CD4-positive, alpha-beta T cell (primary cell): ENCODE results near the gene LRRC26. TPM values are rescaled to one million over a fixed set of nuclear protein-coding genes. Genes with fewer than 3 reads are reported as not detected.

Experiments
- ATAC-seq: fragments of 200-7000 bp; cut with Tn5 transposase; one replicate; pipeline ENCODE4 v1.10.0; 2022; ENCODE audit warnings: mild to moderate bottlenecking; ENCODE audit not compliant: poor library complexity
- CTCF ChIA-PET: fragments of 350-600 bp; sonication (Branson Sonifier 250); formaldehyde crosslinking; loops from one replicate; lab custom pipeline; 2021; ENCODE audit warnings: antibody characterized with exemption, inconsistent platforms; lab: Charles Lee
- POLR2A ChIA-PET: fragments of 350-600 bp; sonication (Branson Sonifier 250); formaldehyde crosslinking; loops from one replicate; lab custom pipeline; 2021; ENCODE audit warnings: antibody characterized with exemption, inconsistent platforms; lab: Charles Lee
- DNase-seq, 14 experiments: peaks; one replicate each; pipeline ENCODE4 v3.0.0-alpha.2; 2013 to 2020; ENCODE audit warnings: mixed read lengths in 2 of 14
- H3K27ac ChIP-seq, 2 donors: one replicate each; pipeline versions ENCODE4 v1.5.1 to v1.7.0; 2013; ENCODE audit warnings: low read length in 2 of 2, low read depth in 1 of 2, mild to moderate bottlenecking in 1 of 2
- H3K27me3 ChIP-seq, 2 experiments: 1 replicate in 1 of 2; 2 replicates in 1 of 2; pipeline versions ENCODE4 v1.6.1 to v1.7.0; 2013; ENCODE audit warnings: low read length in 2 of 2, control low read depth in 1 of 2, mild to moderate bottlenecking in 1 of 2, moderate library complexity in 1 of 2; ENCODE audit not compliant: insufficient read depth in 2 of 2, control insufficient read depth in 1 of 2
- H3K36me3 ChIP-seq: one replicate; pipeline ENCODE4 v1.6.1; 2013; ENCODE audit warnings: low read length, control low read depth; ENCODE audit not compliant: insufficient read depth
- H3K4me1 ChIP-seq: one replicate; pipeline ENCODE4 v1.6.1; 2013; ENCODE audit warnings: low read length, control low read depth; ENCODE audit not compliant: insufficient read depth
- H3K4me3 ChIP-seq: one replicate; pipeline ENCODE4 v1.5.1; 2013; ENCODE audit warnings: mild to moderate bottlenecking, low read length, moderate library complexity
- H3K9me3 ChIP-seq, 2 experiments: 1 replicate in 1 of 2; 2 replicates in 1 of 2; pipeline versions ENCODE4 v1.6.1 to v1.7.0; 2013; ENCODE audit warnings: low read length in 2 of 2, mild to moderate bottlenecking in 2 of 2, control low read depth in 1 of 2, moderate library complexity in 1 of 2; ENCODE audit not compliant: control insufficient read depth in 1 of 2, insufficient read depth in 1 of 2
- H3K27ac Mint-ChIP-seq: one replicate; pipeline ENCODE4 v1.8.0; 2020; ENCODE audit warnings: mixed read lengths
- H3K27me3 Mint-ChIP-seq: one replicate; pipeline ENCODE4 v1.8.0; 2021; ENCODE audit warnings: mixed read lengths
- H3K36me3 Mint-ChIP-seq: one replicate; pipeline ENCODE4 v1.8.0; 2021; ENCODE audit warnings: low read depth, mixed read lengths
- H3K4me1 Mint-ChIP-seq: one replicate; pipeline ENCODE4 v1.8.0; 2021; ENCODE audit warnings: low read depth, mixed read lengths
- H3K4me3 Mint-ChIP-seq: one replicate; pipeline ENCODE4 v1.8.0; 2020; ENCODE audit warnings: mild to moderate bottlenecking, mixed read lengths
- H3K9me3 Mint-ChIP-seq: one replicate; pipeline ENCODE4 v1.8.0; 2020; ENCODE audit warnings: mixed read lengths
- intact Hi-C, 2 experiments: fragments of 100-400 bp; cut with DNase I in 1 of 2; cut with micrococcal nuclease in 1 of 2; formaldehyde crosslinking; loops; one replicate each; pipeline versions ENCODE4 v1.15.1 to v1.9.0; 2023 to 2025; cut with DNase I, micrococcal nuclease
- total RNA-seq, 174 experiments: library from RNA in 2 of 174; stranded (reverse) in 2 of 174; gene quantifications; one replicate each; pipeline ENCODE4 v1.2.3 and lab custom pipeline; 2021 to 2026
- TF ChIP-seq, protein P1 (sequence below): fragments of 200-600 bp; IDR thresholded peaks from one replicate; pipeline ENCODE4 v1.8.0; 2022; ENCODE audit warnings: antibody characterized with exemption, mild to moderate bottlenecking

The LRRC26 gene
- total RNA-seq, 2 experiments from 2014 or later: not detected

DNA sequence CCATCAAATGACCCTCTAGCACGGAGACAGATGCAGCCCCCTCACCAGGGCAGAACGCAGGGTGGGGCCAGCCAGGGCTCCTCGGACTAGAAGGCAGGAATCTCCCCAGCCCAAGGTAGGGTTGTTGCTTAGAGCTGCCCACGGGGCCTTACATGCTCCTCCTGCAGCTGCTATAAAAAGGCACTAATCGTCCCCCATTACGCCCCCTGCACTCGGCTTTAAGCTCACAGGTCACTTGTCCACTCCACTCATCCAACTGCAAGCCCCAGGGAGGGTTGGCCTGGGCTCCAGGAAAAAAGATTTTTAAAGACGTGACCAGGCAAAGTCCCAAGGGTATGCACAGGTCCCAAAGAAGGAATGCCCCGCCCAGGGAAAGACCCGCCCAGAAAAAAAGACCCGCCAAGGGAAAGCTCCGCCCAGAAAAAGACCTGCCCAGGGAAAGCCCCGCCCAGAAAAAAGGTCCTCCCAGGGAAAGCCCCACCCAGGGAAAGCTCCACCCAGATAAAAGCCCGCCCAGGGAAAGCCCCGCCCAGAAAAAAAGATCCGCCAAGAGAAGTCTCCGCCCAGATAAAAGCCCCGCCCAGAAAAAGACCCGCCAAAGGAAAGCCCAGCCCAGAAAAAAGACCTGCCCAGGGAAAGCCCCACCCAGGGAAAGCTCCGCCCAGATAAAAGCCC, 19.8 kb downstream of the LRRC26 start:
- ATAC-seq: no peak
- no peak overlapping the region for H3K27ac ChIP-seq
- peaks cover 0 to 11% of the 10 kb centered on the region in 2 experiments for H3K9me3 ChIP-seq
- TF ChIP-seq, protein P1, sequence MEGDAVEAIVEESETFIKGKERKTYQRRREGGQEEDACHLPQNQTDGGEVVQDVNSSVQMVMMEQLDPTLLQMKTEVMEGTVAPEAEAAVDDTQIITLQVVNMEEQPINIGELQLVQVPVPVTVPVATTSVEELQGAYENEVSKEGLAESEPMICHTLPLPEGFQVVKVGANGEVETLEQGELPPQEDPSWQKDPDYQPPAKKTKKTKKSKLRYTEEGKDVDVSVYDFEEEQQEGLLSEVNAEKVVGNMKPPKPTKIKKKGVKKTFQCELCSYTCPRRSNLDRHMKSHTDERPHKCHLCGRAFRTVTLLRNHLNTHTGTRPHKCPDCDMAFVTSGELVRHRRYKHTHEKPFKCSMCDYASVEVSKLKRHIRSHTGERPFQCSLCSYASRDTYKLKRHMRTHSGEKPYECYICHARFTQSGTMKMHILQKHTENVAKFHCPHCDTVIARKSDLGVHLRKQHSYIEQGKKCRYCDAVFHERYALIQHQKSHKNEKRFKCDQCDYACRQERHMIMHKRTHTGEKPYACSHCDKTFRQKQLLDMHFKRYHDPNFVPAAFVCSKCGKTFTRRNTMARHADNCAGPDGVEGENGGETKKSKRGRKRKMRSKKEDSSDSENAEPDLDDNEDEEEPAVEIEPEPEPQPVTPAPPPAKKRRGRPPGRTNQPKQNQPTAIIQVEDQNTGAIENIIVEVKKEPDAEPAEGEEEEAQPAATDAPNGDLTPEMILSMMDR: no peak
- no peak overlapping the region for H3K4me3 Mint-ChIP-seq
- H3K27ac Mint-ChIP-seq: no peak overlapping the region
- H3K4me1 ChIP-seq: peaks cover 5% of the 10 kb centered on the region
- no peaks in the 10 kb centered on the region for H3K9me3 Mint-ChIP-seq
- POLR2A ChIA-PET: interaction anchor here (0.9 kb wide), 1 partner anchor 21 kb away, joined by 3 read pairs; no protein-coding TSS in a partner anchor
- H3K27me3 ChIP-seq: peaks cover 4 to 7% of the 10 kb centered on the region in 2 experiments
- CTCF ChIA-PET: no interaction called here
- H3K36me3 Mint-ChIP-seq: no peaks in the 10 kb centered on the region
- H3K4me1 Mint-ChIP-seq: no peaks in the 10 kb centered on the region
- H3K27me3 Mint-ChIP-seq: peaks cover 10% of the 10 kb centered on the region
- H3K4me3 ChIP-seq: no peak overlapping the region
- H3K36me3 ChIP-seq: no peaks in the 10 kb centered on the region
- intact Hi-C loops: no loop called here
- DNase-seq: peak in 2 of 14 experiments; percentile 32 to 50

DNA sequence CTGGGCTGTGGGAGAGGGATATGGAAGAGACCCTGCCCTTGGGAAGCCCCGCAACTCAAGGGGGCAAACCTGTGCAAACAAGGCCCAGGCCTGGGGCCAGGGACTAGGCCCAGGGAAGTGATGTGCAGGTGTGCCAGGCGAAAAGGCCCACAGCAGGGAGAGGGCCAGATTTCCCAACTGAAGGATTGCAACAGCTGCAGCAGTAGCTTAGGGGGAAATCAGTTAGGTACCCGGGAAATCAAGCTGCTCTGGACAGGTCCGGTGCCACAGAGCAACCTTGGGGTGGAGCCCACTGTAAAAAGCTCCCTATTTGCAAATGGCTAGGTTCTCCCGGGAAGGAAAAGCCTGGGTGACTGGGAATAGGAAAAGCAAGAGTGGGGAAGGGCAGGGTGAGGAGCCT, 20.5 kb downstream of the LRRC26 start:
- H3K9me3 ChIP-seq: peaks cover 0 to 11% of the 10 kb centered on the region in 2 experiments
- peaks cover 3 to 7% of the 10 kb centered on the region in 2 experiments for H3K27me3 ChIP-seq
- Mint-ChIP-seq H3K9me3 (no peaks in the 10 kb centered on the region), H3K27me3 (peaks cover 5% of the 10 kb centered on the region), H3K4me3 (no peak overlapping the region), H3K36me3 (no peaks in the 10 kb centered on the region), H3K27ac (no peak overlapping the region), H3K4me1 (no peaks in the 10 kb centered on the region)
- DNase-seq (no peak), ATAC-seq (no peak)
- H3K4me1 ChIP-seq: peaks cover 5% of the 10 kb centered on the region
- ChIA-PET CTCF (no interaction called here), POLR2A (no interaction called here)
- no peak overlapping the region for H3K4me3 ChIP-seq
- no peaks in the 10 kb centered on the region for H3K36me3 ChIP-seq
- intact Hi-C loops: no loop called here
- TF ChIP-seq, protein P1: no peak
- no peak overlapping the region for H3K27ac ChIP-seq

DNA sequence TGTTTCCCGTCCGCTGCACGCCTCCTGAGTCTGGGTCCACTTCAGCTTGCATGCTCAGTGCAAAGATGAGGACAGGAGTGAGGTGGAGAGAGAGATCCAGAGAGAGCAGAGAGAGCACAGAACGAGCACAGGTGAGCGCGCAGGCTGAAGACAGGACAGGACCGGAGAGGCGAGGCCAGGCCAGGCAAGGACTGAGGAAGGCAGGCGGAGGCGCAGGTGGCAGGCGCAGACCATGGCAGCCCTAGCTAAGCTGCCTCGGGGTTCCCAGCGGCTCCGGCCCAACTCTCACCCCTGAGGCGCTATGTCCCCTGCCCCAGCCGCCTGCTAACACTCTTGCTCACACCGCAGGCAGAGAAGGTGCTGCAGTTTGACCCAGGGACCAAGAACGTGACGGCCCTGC, 21.2 kb downstream of the LRRC26 start:
- no peaks in the 10 kb centered on the region for H3K36me3 ChIP-seq
- ATAC-seq: no peak
- H3K27me3 ChIP-seq: peaks cover 3 to 12% of the 10 kb centered on the region in 2 experiments
- intact Hi-C loops: no loop called here
- ChIA-PET CTCF (no interaction called here), POLR2A (no interaction called here)
- Mint-ChIP-seq H3K4me3 (no peak overlapping the region), H3K27ac (no peak overlapping the region), H3K9me3 (no peaks in the 10 kb centered on the region), H3K4me1 (no peaks in the 10 kb centered on the region), H3K27me3 (peaks cover 10% of the 10 kb centered on the region), H3K36me3 (no peaks in the 10 kb centered on the region)
- H3K27ac ChIP-seq: no peak overlapping the region
- no peak for DNase-seq
- H3K4me3 ChIP-seq: no peak overlapping the region
- peaks cover 0 to 11% of the 10 kb centered on the region in 2 experiments for H3K9me3 ChIP-seq
- TF ChIP-seq, protein P1: no peak
- peaks cover 5% of the 10 kb centered on the region for H3K4me1 ChIP-seq
